Heart right ventricle (tissue), 16 donors: ENCODE measurements around the gene POSTN. TPM values are rescaled to one million over a fixed set of nuclear protein-coding genes. Genes with fewer than 3 reads are reported as not detected.
"Not testable (repeated sequence)": the region's sequence is repeated elsewhere in the genome, so short reads cannot be mapped to it uniquely, and the experiment has no call there.

Experiments used
- ATAC-seq, 8 donors: fragments of 200-7000 bp; cut with Tn5 transposase; one replicate each; pipeline ENCODE4 v1.9.1; 2020; ENCODE audit warnings: mild to moderate bottlenecking in 8 of 8, moderate library complexity in 8 of 8, moderate number of reproducible peaks in 1 of 8
- DNase-seq, 2 donors: peaks; one replicate each; pipeline ENCODE4 v3.0.0-alpha.2; 2020
- H3K27ac ChIP-seq, 10 donors: fragments of 200-600 bp; sonication (generic) in 2 of 10; one replicate each; pipeline versions ENCODE4 v1.5.0 to v1.8.0; 2020 to 2022; ENCODE audit warnings: mild to moderate bottlenecking in 3 of 10
- H3K27me3 ChIP-seq, 7 donors: fragments of 200-600 bp; one replicate each; pipeline ENCODE4 v1.8.0; 2021 to 2022; ENCODE audit warnings: mild to moderate bottlenecking in 2 of 7
- H3K36me3 ChIP-seq, 9 donors: fragments of 200-600 bp; sonication (generic) in 1 of 9; one replicate each; pipeline versions ENCODE4 v1.5.0 to v1.8.0; 2020 to 2022; ENCODE audit warnings: mild to moderate bottlenecking in 2 of 9
- H3K4me1 ChIP-seq, 9 donors: fragments of 200-600 bp; sonication (generic) in 1 of 9; one replicate each; pipeline versions ENCODE4 v1.5.0 to v1.8.0; 2020 to 2022; ENCODE audit warnings: mild to moderate bottlenecking in 4 of 9
- H3K4me3 ChIP-seq, 10 donors: fragments of 200-600 bp; sonication (generic) in 2 of 10; one replicate each; pipeline versions ENCODE4 v1.5.0 to v1.8.0; 2020 to 2022; ENCODE audit warnings: mild to moderate bottlenecking in 7 of 10, moderate library complexity in 2 of 10
- H3K9me3 ChIP-seq, 11 donors: fragments of 200-600 bp in 10 of 11; sonication (generic) in 2 of 11; one replicate each; pipeline versions ENCODE4 v1.5.0 to v1.8.0; 2013 to 2022; ENCODE audit warnings: mild to moderate bottlenecking in 2 of 11, control low read depth in 1 of 11, moderate library complexity in 1 of 11
- CTCF ChIP-seq, 9 donors: fragments of 200-600 bp; sonication (generic) in 2 of 9; IDR thresholded peaks; one replicate each; pipeline versions ENCODE4 v1.5.0 to v1.8.0; 2021 to 2022; ENCODE audit warnings: antibody characterized with exemption in 9 of 9, mild to moderate bottlenecking in 5 of 9, moderate library complexity in 1 of 9
- WGBS, 2 donors: extraction: QIAGEN DNeasy Blood & Tissue Kit; methylation state at CpG; one replicate each; pipeline ENCODE4 v1.1.7; 2013; ENCODE audit warnings: inconsistent platforms in 1 of 2; 5-methylcytosine and 5-hydroxymethylcytosine counted together
- intact Hi-C, 10 donors: fragments of 100-400 bp; cut with DNase I; formaldehyde crosslinking; loops; one replicate each; pipeline versions ENCODE4 v1.11.1 to v1.14.2; 2022
- polyA plus RNA-seq, 2 donors: library from polyadenylated mRNA; stranded (reverse); fragments of 200-250 nt; gene quantifications; one replicate each; pipeline ENCODE4 v1.2.3, GENCODE V29; 2013
- total RNA-seq, 10 donors: library from RNA; stranded (reverse); fragmentation: NEBNext Ultra II Directional in 3 of 10; extraction: Animal tissue kit (Norgen Biotek cat#: 25700) in 3 of 10; gene quantifications; one replicate each; pipeline versions ENCODE4 v1.2.1 to v1.2.4, GENCODE V29; 2021 to 2023
- donor health status: Arrhythmogenic right ventricular cardiomyopathy.
- donor health status: ischemic (EF 13 %, LVEDD 7.1; RV severe dilation, severe dysfunction).
- donor health status: healthy with polysubstance abuse.
- donor health status: DM: no; HTN: yes; CAD: no.
- donor health status: DM: no; HTN: no; CAD: no.
- donor health status: ischemic (EF 25% LVEDD 6.9; RV normal size, moderate dysfunction).
- donor health status: ischemic (EF 25% LVEDD 5.7; RV mildly dilated, moderate dysfunction).
- donor health status: healthy.
- donor health status: DM: yes; HTN: yes; CAD: no.
- donor health status: Ischemic cardiomyopathy.
- donor health status: ischemic (EF 35%, LVEDD 5.7; RV mildly dilated, moderate dysfunction).
- donor health status: nonischemic (EF 11% LVEDD 7.7; RV severe dilation, severe dysfunction).
- donor health status: DM: yes; HTN: yes; CAD: no.
- donor health status: PGD.
- donor health status: ischemic (EF 29% LVEDD 5.4; RV normal size, mild dysfunction).
- donor health status: nonischemic (EF 23%, LVEDD 6.1; RV moderate dilation, normal function).

Gene POSTN
- total and polyA plus RNA-seq, 12 donors, result 3.7 to 112 (median 20.6) TPM

GRCh38 chr13:37565425-37565824, 33.1 kb downstream of the POSTN start:
- WGBS, 2 donors, result 88 to 89% methylated on average over 1 of the region's 1 CpG
- no peaks in the 10 kb centered on the region for H3K9me3 ChIP-seq
- intact Hi-C loops, result no loop called here
- TF ChIP-seq CTCF (IDR thresholded peaks at IDR 0.05), result no peak
- no peak overlapping the region for H3K27ac ChIP-seq
- no peak overlapping the region for H3K4me3 ChIP-seq
- no peaks in the 10 kb centered on the region for H3K4me1 ChIP-seq
- peaks cover 0 to 5% (median 0%) of the 10 kb centered on the region in 9 donors for H3K36me3 ChIP-seq
- H3K27me3 ChIP-seq, result no peaks in the 10 kb centered on the region
- no peak for DNase-seq
- no peak for ATAC-seq

DNA sequence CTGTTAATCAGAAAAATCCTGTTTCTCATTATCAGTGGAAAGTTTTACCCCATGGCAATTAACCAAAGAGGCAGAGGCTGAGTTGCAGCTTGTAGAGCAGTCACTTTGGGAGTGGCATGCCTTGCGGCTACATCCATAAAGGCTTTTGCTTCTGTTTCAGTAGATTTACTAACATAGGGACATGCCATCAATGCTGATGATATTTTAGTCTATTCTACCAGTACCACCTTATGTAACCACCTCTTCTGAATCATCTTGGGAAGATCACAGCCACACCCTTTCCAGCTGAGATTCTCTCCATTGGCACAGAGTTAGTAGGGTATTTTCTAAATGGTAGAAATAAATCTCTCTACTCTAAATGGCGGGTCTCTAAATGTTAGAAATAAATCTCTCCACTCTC, 37.5 kb downstream of the POSTN start:
- H3K4me1 ChIP-seq, result no peaks in the 10 kb centered on the region
- intact Hi-C loops, result no loop called here
- peaks cover 0 to 35% (median 0%) of the 10 kb centered on the region in 11 donors for H3K9me3 ChIP-seq
- DNase-seq (no peak), ATAC-seq (no peak)
- H3K27ac ChIP-seq, result no peak overlapping the region
- no peaks in the 10 kb centered on the region for H3K36me3 ChIP-seq
- no peaks in the 10 kb centered on the region for H3K27me3 ChIP-seq
- TF ChIP-seq CTCF (IDR thresholded peaks at IDR 0.05), result no peak
- H3K4me3 ChIP-seq, result no peak overlapping the region
- 95% methylated on average over 2 of the region's 2 CpGs for WGBS, 2 donors

DNA sequence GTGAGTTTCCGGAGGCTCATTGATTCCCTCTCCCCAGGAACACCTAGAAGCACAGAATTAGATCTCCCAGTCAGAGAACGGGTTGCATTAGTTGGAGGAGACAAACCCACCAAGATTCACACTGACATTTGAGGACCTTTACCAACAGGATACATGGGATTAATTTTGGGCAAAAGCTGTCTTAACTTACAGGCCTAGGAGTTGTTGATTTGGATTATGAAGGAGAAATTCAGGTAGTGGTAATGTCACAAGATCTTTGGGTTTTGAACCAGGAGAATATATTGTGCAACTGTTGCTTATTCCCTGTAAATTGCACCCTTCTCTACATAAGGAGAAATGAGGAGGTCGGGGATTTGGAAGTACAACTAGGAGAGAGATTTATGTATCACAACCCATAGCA, 38.0 kb downstream of the POSTN start:
- H3K27me3 ChIP-seq, result no peaks in the 10 kb centered on the region
- H3K4me3 ChIP-seq, result no peak overlapping the region
- TF ChIP-seq CTCF (IDR thresholded peaks at IDR 0.05), result no peak
- WGBS, 2 donors, result 85 to 93% methylated on average over 3 of the region's 3 CpGs
- H3K4me1 ChIP-seq, result no peaks in the 10 kb centered on the region
- DNase-seq (no peak), ATAC-seq (no peak)
- H3K9me3 ChIP-seq, result peaks cover 0 to 37% (median 0%) of the 10 kb centered on the region in 11 donors
- H3K36me3 ChIP-seq, result no peaks in the 10 kb centered on the region
- H3K27ac ChIP-seq, result no peak overlapping the region
- intact Hi-C loops, result no loop called here

DNA sequence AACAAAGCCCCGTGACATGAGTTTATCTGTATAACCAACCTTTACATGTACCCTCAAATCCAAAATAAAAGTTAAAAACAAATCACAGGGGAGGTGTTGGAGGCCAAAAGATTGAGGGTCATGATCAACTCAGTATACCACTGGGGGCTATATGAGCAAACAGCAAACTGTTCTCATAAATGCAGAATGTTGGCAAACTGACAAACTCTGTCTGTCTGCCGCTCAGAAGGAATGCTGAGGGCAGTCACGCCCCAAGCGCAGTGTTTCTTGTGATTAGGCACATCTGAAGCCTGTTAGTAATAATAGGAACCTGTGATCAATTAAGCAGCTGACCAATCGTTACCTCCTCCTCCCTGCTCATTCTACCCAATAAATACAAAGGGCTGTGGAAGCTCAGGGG, 39.8 kb downstream of the POSTN start:
- H3K4me1 ChIP-seq, H3K36me3 ChIP-seq, H3K4me3 ChIP-seq, H3K27me3 ChIP-seq, ATAC-seq, intact Hi-C loops, DNase-seq, H3K27ac ChIP-seq: not testable (repeated sequence)
- 81 to 91% methylated on average over 5 of the region's 5 CpGs for WGBS, 2 donors
- peaks cover 0 to 44% (median 0%) of the 10 kb centered on the region in 11 donors for H3K9me3 ChIP-seq

- intact Hi-C loops, result no loop called here
- Histone ChIP-seq H3K4me1 (no peaks in the 10 kb centered on the region), H3K36me3 (no peaks in the 10 kb centered on the region), H3K27ac (no peak overlapping the region), H3K9me3 (peaks cover 0 to 28% (median 0%) of the 10 kb centered on the region in 11 donors), H3K4me3 (no peak overlapping the region), H3K27me3 (no peaks in the 10 kb centered on the region)
- ATAC-seq (no peak), DNase-seq (no peak)
- no peak for TF ChIP-seq CTCF (IDR thresholded peaks at IDR 0.05)
- 78 to 82% methylated on average over 3 of the region's 3 CpGs for WGBS, 2 donors
These were observed 52.5 kb downstream of the POSTN start for GRCh38 chr13:37546087-37546486.
